ENCODE measurements around the gene CGA. TPM values are rescaled to one million over a fixed set of nuclear protein-coding genes. Genes with fewer than 3 reads are reported as not detected.

The CGA gene
- total and polyA plus RNA-seq, 8 donors: 0.28 to 6.0 (median 0.44) TPM; not detected in 3

- no peak overlapping the region for H3K27ac ChIP-seq
- no peak for ATAC-seq
- no peaks in the 10 kb centered on the region for H3K4me1 ChIP-seq
- DNase-seq: no peak
- no peaks in the 10 kb centered on the region for H3K36me3 ChIP-seq
- H3K9me3 ChIP-seq: peaks cover 0 to 4% of the 10 kb centered on the region in 2 donors
- intact Hi-C loops (cut with DNase I): no loop called here
- no peak overlapping the region for H3K4me3 ChIP-seq
- no peaks in the 10 kb centered on the region for H3K27me3 ChIP-seq
- TF ChIP-seq CTCF (IDR thresholded peaks at IDR 0.05): no peak
Observed at GRCh38 chr6:87040729-87041128, 54.2 kb downstream of the CGA start.

Other genes starting within 250 kb of the CGA start
- not detected for gene HTR1E, start 157.6 kb downstream of the CGA start, total RNA-seq
- gene HTR1E, start 157.6 kb downstream of the CGA start, polyA plus RNA-seq (ENCODE audit: insufficient read length in 6 of 6): under 1 TPM; 0.43 to 0.70 (median 0.51) TPM
- 10 to 100 TPM; 25.2 to 29.1 TPM for gene ZNF292, start 60.5 kb upstream of the CGA start, total RNA-seq
- 10 to 100 TPM; 39.8 to 58.8 (median 52.9) TPM for gene ZNF292, start 60.5 kb upstream of the CGA start, polyA plus RNA-seq (ENCODE audit: insufficient read length in 6 of 6)
- 10 to 100 TPM in 1 of 2 donors, 1 to 10 TPM in 1; 9.7 to 11.1 TPM for gene SMIM8, start 227.5 kb upstream of the CGA start, total RNA-seq
- 10 to 100 TPM; 23.5 to 29.0 (median 25.8) TPM for gene SMIM8, start 227.5 kb upstream of the CGA start, polyA plus RNA-seq (ENCODE audit: insufficient read length in 6 of 6)
- gene GJB7, start 234.2 kb upstream of the CGA start, total RNA-seq: under 1 TPM in 1 of 2 donors, not detected in 1; 0.34 TPM
- 1 to 10 TPM in 3 of 6 donors, under 1 TPM in 3; 0.49 to 2.0 (median 1.0) TPM for gene GJB7, start 234.2 kb upstream of the CGA start, polyA plus RNA-seq (ENCODE audit: insufficient read length in 6 of 6)
- 1 to 10 TPM; 2.1 to 2.3 TPM for gene C6orf163, start 249.7 kb upstream of the CGA start, total RNA-seq
- 1 to 10 TPM; 5.3 to 8.6 (median 6.4) TPM for gene C6orf163, start 249.7 kb upstream of the CGA start, polyA plus RNA-seq (ENCODE audit: insufficient read length in 6 of 6)

Measured in left lung (tissue), 10 donors.